GM21737 (cell line): ENCODE measurements around the gene PCIF1.
"Not testable (repeated sequence)": the region's sequence is repeated elsewhere in the genome, so short reads cannot be mapped to it uniquely, and the experiment has no call there.

Experiments
- ATAC-seq: cut with Tn5 transposase; IDR thresholded peaks from one replicate; pipeline ENCODE4 v1.9.1; 2021; ENCODE audit warnings: mild to moderate bottlenecking, moderate library complexity; ENCODE audit not compliant: unreplicated experiment

PCIF1 gene

DNA sequence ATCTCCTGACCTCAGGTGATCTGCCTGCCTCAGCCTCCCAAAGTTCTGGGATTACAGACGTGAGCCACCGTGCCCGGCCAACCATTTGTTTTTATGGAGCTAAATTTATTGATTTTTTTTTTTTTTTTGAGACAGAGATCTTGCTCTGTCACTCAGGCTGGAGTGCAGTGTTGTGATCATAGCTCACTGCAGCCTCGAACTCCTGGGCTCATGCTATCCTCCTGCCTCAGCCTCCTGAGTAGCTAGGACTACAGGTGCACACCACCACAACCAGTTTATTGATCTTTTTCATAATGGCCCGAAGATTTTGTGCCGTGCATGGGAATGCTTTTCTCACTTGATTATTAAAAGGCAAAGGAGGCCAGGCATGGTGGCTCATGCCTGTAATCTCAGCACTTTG lies 54.3 kb downstream of the PCIF1 start:
- ATAC-seq, result not testable (repeated sequence)

DNA sequence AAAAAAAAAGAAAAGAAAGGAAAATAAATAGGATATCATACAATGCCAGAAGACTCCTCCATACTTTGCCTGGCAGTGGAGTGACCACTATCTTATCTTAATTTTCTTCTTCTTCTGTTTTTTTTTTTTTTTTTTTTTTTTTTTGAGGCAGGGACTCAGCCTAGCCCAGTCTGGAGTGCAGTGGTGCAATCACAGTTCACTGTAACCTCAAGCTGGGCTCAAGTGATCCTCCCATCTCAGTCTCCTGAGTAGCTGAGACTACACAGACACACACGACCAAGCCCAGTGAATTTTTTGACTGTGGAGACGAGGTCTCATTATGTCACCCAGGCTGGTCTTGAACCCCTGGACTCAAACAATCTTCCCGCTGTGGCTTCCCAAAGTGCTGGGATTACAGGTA lies 57.1 kb downstream of the PCIF1 start:
- ATAC-seq, result no peak

DNA sequence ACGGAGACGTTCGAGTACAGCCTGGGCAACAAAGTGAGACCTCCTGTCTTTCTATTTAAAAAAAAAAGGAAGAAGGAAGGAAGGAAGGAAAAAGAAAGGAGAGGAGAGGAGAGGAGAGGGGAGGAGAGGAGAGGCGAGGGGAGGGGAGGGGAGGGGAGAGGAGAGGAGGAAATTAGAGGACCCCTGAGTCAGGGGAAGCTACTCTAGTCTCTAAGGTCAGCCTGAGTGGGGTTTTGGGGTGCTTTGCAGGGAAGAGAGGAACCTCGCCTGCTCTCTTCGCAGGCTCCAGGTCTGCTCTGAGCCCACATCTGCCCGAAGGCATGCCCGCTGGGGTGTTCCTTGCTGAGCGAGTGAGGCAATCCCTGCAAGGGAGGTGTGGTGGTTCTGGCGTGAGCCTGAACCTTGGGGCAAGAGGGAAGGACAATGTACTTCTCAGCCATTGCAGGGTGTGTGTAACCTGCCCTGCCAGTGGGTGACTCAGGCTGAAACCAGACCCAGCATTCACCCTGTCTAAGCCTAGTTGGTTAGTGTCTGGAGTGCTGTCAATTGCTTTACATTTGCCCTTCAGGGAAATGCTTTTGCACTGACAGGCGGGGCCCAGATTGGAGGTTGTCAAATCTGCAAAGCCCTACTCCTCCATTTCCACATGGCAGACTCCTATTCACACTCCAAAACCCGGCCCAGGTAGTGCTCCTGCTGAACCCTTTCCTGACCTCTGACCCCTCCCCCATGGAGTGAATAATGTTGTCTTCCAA lies 58.9 kb downstream of the PCIF1 start:
- no peak for ATAC-seq

DNA sequence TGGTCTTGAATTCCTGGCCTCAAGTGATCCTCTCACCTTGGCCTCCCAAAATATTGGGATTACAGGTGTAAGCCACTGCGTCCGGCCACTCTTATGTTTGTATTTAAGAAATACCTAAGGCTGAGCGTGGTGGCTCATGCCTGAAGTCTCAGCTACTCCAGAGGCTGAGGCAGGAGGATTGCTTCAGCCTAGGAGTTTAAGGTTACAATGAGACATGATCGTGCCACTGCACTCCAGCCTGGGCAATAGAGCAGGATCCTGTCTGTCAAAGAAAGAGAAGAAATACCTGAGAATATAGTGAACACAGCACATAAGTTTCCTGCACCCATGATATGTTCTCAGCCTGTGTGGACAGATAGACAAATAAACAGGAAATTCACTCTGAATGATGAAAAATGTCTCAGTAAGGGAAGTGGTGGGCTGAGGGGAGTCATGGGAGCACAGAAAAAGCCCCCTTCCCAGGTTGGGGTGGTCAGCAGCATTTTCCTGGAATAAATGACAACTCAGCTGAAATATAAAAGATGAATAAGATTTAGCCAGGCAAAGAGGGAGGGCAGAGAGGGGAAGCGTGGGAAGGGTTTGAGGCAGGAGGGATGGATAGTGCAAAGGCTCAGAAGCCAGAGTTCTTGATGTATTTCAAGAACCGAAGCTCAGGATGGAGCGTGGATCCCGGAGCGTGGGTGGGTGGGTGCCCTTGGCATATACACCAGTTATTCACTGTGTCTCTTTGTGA lies 60.4 kb downstream of the PCIF1 start:
- ATAC-seq, result no peak

- ATAC-seq, result not testable (repeated sequence)
These were observed 61.1 kb downstream of the PCIF1 start for GRCh38 chr20:45995495-45996097.

DNA sequence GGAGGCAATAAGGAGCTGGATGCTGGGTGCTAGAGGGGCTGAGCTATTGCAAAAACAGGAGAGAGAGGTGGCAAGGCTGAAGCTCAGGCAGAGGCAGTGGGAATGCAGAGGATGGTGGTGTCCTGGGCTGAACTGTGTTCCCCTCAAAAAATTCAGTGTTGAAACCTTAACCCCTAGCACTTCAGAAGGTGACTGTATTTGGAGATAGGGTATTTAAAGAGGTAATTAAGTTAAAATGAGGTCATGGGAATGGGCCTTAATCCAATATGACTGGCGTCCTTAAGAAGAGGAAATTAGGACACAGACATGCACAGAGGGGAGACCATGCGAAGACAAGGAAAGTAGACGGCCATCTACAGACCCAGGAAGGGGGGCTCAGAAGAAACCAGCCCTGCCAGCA lies 62.7 kb downstream of the PCIF1 start:
- ATAC-seq, result no peak
